HCT116 (cell line): ENCODE measurements around the gene RANBP9. TPM values are rescaled to one million over a fixed set of nuclear protein-coding genes. Genes with fewer than 3 reads are reported as not detected.
A peak's percentile ranks its signal among the peaks of the same experiment; 100 is the strongest.

ENCODE experiments used
- ATAC-seq: fragments of 200-7000 bp; cut with Tn5 transposase; 2 replicates; pipeline ENCODE4 v1.9.1; 2020; ENCODE audit warnings: mild to moderate bottlenecking, moderate library complexity
- BruUV-seq: library from RNA; stranded (reverse); fragments of 400-500 nt; replicated peaks from 2 replicates; lab custom pipeline; 2021; lab: Mats Ljungman, UMichigan
- CTCF ChIA-PET: fragments of 300-600 bp; sonication (Branson Sonifier 250); formaldehyde crosslinking; loops from one replicate; lab custom pipeline; 2021; ENCODE audit warnings: antibody characterized with exemption; lab: Charles Lee
- POLR2A ChIA-PET: fragments of 300-600, 350-600 bp; sonication (Branson Sonifier 250); formaldehyde crosslinking; loops from one replicate; lab custom pipeline; 2021; ENCODE audit warnings: antibody characterized with exemption; lab: Charles Lee
- RAD21 ChIA-PET, 2 experiments: fragments of 300-600 bp; sonication (Branson Sonifier 250); formaldehyde crosslinking; loops; one replicate each; lab custom pipeline; 2023; ENCODE audit warnings: low total read pairs in 2 of 2; ENCODE audit not compliant: uncharacterized antibody in 2 of 2, unreplicated experiment in 2 of 2, low non-redundant PET in 1 of 2; lab: Charles Lee
- DNase-seq: peaks from one replicate; pipeline ENCODE4 v3.0.0-alpha.2; 2010; ENCODE audit warnings: low read depth, low spot score
- H2AFZ ChIP-seq: fragments of 200-600 bp; shearing (Covaris generic), sonication (generic); 2 replicates; pipeline ENCODE4 v1.6.1; 2017; ENCODE audit warnings: low read depth, mixed run types, mixed read lengths, antibody characterized with exemption, low read length; ENCODE audit not compliant: poor library complexity, severe bottlenecking
- H3K27ac ChIP-seq: 2 replicates; pipeline ENCODE4 v1.5.1; 2012; ENCODE audit warnings: low read depth, low read length
- H3K27me3 ChIP-seq: fragments of 200-600 bp; sonication (generic); 2 replicates; pipeline ENCODE4 v1.6.1; 2016; ENCODE audit warnings: mixed run types, low read length, mixed read lengths; ENCODE audit not compliant: insufficient read depth
- H3K36me3 ChIP-seq, 2 experiments: fragments of 200-500 bp in 1 of 2; fragments of 200-600 bp in 1 of 2; sonication (Bioruptor generic) in 1 of 2; sonication (generic) in 1 of 2; 2 replicates each; pipeline versions ENCODE4 v1.5.1 to v1.6.1; 2014 to 2016; ENCODE audit warnings: low read length in 2 of 2, inconsistent platforms in 1 of 2, mixed read lengths in 1 of 2, mixed run types in 1 of 2; ENCODE audit not compliant: insufficient read depth in 2 of 2, control insufficient read depth in 1 of 2
- H3K4me1 ChIP-seq, 2 experiments: fragments of 200-600 bp in 1 of 2; sonication (generic) in 1 of 2; 2 replicates each; pipeline versions ENCODE4 v1.5.1 to v1.6.1; 2012 to 2017; ENCODE audit warnings: low read length in 2 of 2, inconsistent platforms in 1 of 2, mild to moderate bottlenecking in 1 of 2, mixed read lengths in 1 of 2, mixed run types in 1 of 2, moderate library complexity in 1 of 2; ENCODE audit not compliant: insufficient read depth in 2 of 2, control insufficient read depth in 1 of 2
- H3K4me2 ChIP-seq: fragments of 200-600 bp; sonication (generic); 2 replicates; pipeline ENCODE4 v1.6.1; 2017; ENCODE audit warnings: mixed run types, low read length, mixed read lengths
- H3K4me3 ChIP-seq, 2 experiments: fragments of 200-600 bp in 1 of 2; sonication (generic) in 1 of 2; replicated peaks in 1 of 2; 2 replicates each; pipeline ENCODE4 v1.5.1; 2011 to 2016; ENCODE audit warnings: low read length in 2 of 2, control low read depth in 1 of 2, low read depth in 1 of 2, mild to moderate bottlenecking in 1 of 2, mixed read lengths in 1 of 2, mixed run types in 1 of 2
- H3K79me2 ChIP-seq: fragments of 200-600 bp; sonication (generic); 2 replicates; pipeline ENCODE4 v1.6.1; 2017; ENCODE audit warnings: mild to moderate bottlenecking, mixed run types, low read length, moderate library complexity, mixed read lengths; ENCODE audit not compliant: insufficient read depth
- H3K9ac ChIP-seq: fragments of 200-600 bp; sonication (generic); 2 replicates; pipeline ENCODE4 v1.6.1; 2016; ENCODE audit warnings: low read length, mixed read lengths
- H3K9me2 ChIP-seq: fragments of 200-600 bp; sonication (generic), shearing (Covaris generic); 2 replicates; pipeline ENCODE4 v1.6.1; 2017; ENCODE audit warnings: mixed run types, mild to moderate bottlenecking, moderate library complexity; ENCODE audit not compliant: insufficient read depth
- H3K9me3 ChIP-seq, 2 experiments: fragments of 200-500 bp in 1 of 2; fragments of 200-600 bp in 1 of 2; sonication (Bioruptor generic) in 1 of 2; sonication (generic) in 1 of 2; 2 replicates each; pipeline ENCODE4 v1.6.1; 2014 to 2017; ENCODE audit warnings: low read length in 2 of 2, mixed read lengths in 2 of 2, inconsistent platforms in 1 of 2, low read depth in 1 of 2, mild to moderate bottlenecking in 1 of 2, mixed run types in 1 of 2, moderate library complexity in 1 of 2; ENCODE audit not compliant: control insufficient read depth in 1 of 2, insufficient read depth in 1 of 2
- H4K20me1 ChIP-seq: fragments of 200-600 bp; sonication (generic), shearing (Covaris generic); 2 replicates; pipeline ENCODE4 v1.6.1; 2017; ENCODE audit warnings: mixed run types, mild to moderate bottlenecking, moderate library complexity; ENCODE audit not compliant: insufficient read depth
- CBX3 ChIP-seq: IDR thresholded peaks from 2 replicates; pipeline ENCODE4 v1.6.1; 2012; ENCODE audit warnings: low read depth
- EGR1 ChIP-seq: IDR thresholded peaks from 2 replicates; pipeline ENCODE4 v1.6.1; 2012; ENCODE audit warnings: low read depth
- EZH2 ChIP-seq: fragments of 200-600 bp; sonication (generic); IDR thresholded peaks from 2 replicates; pipeline ENCODE4 v1.6.1; 2017; ENCODE audit warnings: antibody characterized with exemption, mixed run types
- SP1 ChIP-seq: IDR thresholded peaks from 2 replicates; pipeline ENCODE4 v1.6.1; 2012; ENCODE audit warnings: low read depth
- SRF ChIP-seq: IDR thresholded peaks from 2 replicates; pipeline ENCODE4 v1.6.1; 2012; ENCODE audit warnings: low read depth
- TCF7L2 ChIP-seq: IDR thresholded peaks from 2 replicates; pipeline ENCODE4 v1.7.0; 2011; ENCODE audit warnings: borderline replicate concordance, inconsistent platforms; ENCODE audit not compliant: insufficient read depth, insufficient read length; ENCODE audit errors: extremely low read depth
- YY1 ChIP-seq: IDR thresholded peaks from 2 replicates; pipeline ENCODE4 v1.6.1; 2011; ENCODE audit warnings: low read length, low read depth, moderate library complexity, mild to moderate bottlenecking; ENCODE audit not compliant: insufficient replicate concordance; ENCODE audit errors: extremely low read depth
- ZFX ChIP-seq: fragments of 450-650 bp; IDR thresholded peaks from 2 replicates; pipeline ENCODE4 v1.6.1; 2017
- intact Hi-C: fragments of 100-400 bp; cut with micrococcal nuclease; formaldehyde crosslinking; loops from 2 replicates; pipeline ENCODE4 v1.10.0; 2022
- total RNA-seq: library from RNA; stranded (reverse); gene quantifications from one replicate; pipeline ENCODE4 v1.2.1, GENCODE V29; 2021; ENCODE audit not compliant: unreplicated experiment
- TF ChIP-seq, protein P1 (sequence below), 3 experiments: fragments of 200-600 bp in 1 of 3; sonication (generic) in 1 of 3; IDR thresholded peaks in 2 of 3; conservative IDR thresholded peaks in 1 of 3; 2 replicates each; pipeline ENCODE4 v1.5.1; 2012 to 2017; ENCODE audit warnings: low read depth in 2 of 3, low read length in 2 of 3, antibody characterized with exemption in 1 of 3, borderline replicate concordance in 1 of 3, control low read depth in 1 of 3, mild to moderate bottlenecking in 1 of 3, mixed read lengths in 1 of 3, mixed run types in 1 of 3, moderate library complexity in 1 of 3; ENCODE audit not compliant: insufficient read depth in 1 of 3
- TF ChIP-seq, protein P2 (sequence below): IDR thresholded peaks from 2 replicates; pipeline ENCODE4 v1.6.1; 2012
- TF ChIP-seq, protein P3 (sequence below): IDR thresholded peaks from 2 replicates; pipeline ENCODE4 v1.6.1; 2012; ENCODE audit warnings: low read depth
- TF ChIP-seq, protein P4 (sequence below): IDR thresholded peaks from 2 replicates; pipeline ENCODE4 v1.6.1; 2012

RANBP9 gene
- total RNA-seq, 1 experiment from 2014 or later = 48.0 TPM

DNA sequence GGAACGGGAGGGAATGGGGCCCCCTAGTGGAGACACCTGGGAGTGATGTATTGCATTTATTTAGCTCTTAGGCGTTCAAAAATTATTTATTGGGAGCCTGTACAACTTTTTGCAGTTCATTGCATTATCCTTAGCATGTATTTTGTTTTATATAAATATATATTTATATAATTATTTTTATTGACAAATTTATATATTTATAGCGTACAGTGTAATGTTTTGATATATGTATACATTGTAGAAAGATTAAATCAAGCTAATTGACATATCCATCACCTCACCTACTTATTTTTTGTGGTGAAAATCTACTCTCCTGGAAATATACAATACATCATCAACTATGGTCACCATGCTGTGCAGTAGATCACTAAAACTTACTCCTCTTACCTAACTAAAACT is 136.3 kb downstream of the RANBP9 start:
- Histone ChIP-seq H3K36me3 (0 out of 4 replicates have a peak, but pooled peaks cover 0 to 4% of the 10 kb centered on the region in 2 experiments), H2AFZ (no peak overlapping the region), H3K4me1 (peaks cover 8 to 21% of the 10 kb centered on the region in 2 experiments), H3K9ac (peak overlapping the region; percentile 94), H3K4me2 (peak overlapping the region; percentile 79), H3K9me3 (no peaks in the 10 kb centered on the region), H3K79me2 (peaks cover 7% of the 10 kb centered on the region; the same call in 1 of the 2 replicates), H4K20me1 (no peaks in the 10 kb centered on the region), H3K4me3 (peak overlapping the region; percentile 68 to 85), H3K27ac (peak overlapping the region; percentile 98), H3K27me3 (no peaks in the 10 kb centered on the region), H3K9me2 (no peaks in the 10 kb centered on the region)
- intact Hi-C loops = loop anchor here (1.0 to 2.0 kb wide), 3 partner anchors 39 to 247 kb away; partner anchors contain the start of genes NOL7 and TBC1D7
- no peak for TF ChIP-seq YY1
- TF ChIP-seq, protein P1, sequence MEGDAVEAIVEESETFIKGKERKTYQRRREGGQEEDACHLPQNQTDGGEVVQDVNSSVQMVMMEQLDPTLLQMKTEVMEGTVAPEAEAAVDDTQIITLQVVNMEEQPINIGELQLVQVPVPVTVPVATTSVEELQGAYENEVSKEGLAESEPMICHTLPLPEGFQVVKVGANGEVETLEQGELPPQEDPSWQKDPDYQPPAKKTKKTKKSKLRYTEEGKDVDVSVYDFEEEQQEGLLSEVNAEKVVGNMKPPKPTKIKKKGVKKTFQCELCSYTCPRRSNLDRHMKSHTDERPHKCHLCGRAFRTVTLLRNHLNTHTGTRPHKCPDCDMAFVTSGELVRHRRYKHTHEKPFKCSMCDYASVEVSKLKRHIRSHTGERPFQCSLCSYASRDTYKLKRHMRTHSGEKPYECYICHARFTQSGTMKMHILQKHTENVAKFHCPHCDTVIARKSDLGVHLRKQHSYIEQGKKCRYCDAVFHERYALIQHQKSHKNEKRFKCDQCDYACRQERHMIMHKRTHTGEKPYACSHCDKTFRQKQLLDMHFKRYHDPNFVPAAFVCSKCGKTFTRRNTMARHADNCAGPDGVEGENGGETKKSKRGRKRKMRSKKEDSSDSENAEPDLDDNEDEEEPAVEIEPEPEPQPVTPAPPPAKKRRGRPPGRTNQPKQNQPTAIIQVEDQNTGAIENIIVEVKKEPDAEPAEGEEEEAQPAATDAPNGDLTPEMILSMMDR (IDR thresholded peaks at IDR 0.05 in 2 of 3, conservative IDR thresholded peaks at IDR 0.05 in 1 of 3; ENCODE audit: borderline replicate concordance in 1 of 3, insufficient read depth in 1 of 3, low read depth in 2 of 3, low read length in 2 of 3) = peak; percentile 62 to 77 (median 74); a peak in 5 of 6 replicates
- TF ChIP-seq CBX3 = peak; percentile 96
- TF ChIP-seq, protein P2, sequence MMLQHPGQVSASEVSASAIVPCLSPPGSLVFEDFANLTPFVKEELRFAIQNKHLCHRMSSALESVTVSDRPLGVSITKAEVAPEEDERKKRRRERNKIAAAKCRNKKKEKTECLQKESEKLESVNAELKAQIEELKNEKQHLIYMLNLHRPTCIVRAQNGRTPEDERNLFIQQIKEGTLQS = no peak
- TF ChIP-seq, protein P3, sequence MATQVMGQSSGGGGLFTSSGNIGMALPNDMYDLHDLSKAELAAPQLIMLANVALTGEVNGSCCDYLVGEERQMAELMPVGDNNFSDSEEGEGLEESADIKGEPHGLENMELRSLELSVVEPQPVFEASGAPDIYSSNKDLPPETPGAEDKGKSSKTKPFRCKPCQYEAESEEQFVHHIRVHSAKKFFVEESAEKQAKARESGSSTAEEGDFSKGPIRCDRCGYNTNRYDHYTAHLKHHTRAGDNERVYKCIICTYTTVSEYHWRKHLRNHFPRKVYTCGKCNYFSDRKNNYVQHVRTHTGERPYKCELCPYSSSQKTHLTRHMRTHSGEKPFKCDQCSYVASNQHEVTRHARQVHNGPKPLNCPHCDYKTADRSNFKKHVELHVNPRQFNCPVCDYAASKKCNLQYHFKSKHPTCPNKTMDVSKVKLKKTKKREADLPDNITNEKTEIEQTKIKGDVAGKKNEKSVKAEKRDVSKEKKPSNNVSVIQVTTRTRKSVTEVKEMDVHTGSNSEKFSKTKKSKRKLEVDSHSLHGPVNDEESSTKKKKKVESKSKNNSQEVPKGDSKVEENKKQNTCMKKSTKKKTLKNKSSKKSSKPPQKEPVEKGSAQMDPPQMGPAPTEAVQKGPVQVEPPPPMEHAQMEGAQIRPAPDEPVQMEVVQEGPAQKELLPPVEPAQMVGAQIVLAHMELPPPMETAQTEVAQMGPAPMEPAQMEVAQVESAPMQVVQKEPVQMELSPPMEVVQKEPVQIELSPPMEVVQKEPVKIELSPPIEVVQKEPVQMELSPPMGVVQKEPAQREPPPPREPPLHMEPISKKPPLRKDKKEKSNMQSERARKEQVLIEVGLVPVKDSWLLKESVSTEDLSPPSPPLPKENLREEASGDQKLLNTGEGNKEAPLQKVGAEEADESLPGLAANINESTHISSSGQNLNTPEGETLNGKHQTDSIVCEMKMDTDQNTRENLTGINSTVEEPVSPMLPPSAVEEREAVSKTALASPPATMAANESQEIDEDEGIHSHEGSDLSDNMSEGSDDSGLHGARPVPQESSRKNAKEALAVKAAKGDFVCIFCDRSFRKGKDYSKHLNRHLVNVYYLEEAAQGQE = no peak
- TF ChIP-seq EZH2 = no peak
- no peak for TF ChIP-seq SP1
- TF ChIP-seq EGR1 = no peak
- TF ChIP-seq SRF = no peak
- TF ChIP-seq, protein P4, sequence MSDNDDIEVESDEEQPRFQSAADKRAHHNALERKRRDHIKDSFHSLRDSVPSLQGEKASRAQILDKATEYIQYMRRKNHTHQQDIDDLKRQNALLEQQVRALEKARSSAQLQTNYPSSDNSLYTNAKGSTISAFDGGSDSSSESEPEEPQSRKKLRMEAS = no peak
- no peak for TF ChIP-seq TCF7L2
- no peak for TF ChIP-seq ZFX
- ChIA-PET CTCF (interaction anchor here (0.5 to 2.4 kb wide), 23 partner anchors 9 to 1480 kb away, joined by 3 to 20 read pairs (median 5); partner anchors contain the start of genes GFOD1, NOL7 and TBC1D7), POLR2A (interaction anchor here (0.8 to 1.8 kb wide), 11 partner anchors 11 to 247 kb away, joined by 3 to 9 read pairs (median 3); partner anchors contain the start of gene TBC1D7), RAD21 (interaction anchor here in 1 of 2 experiments (1.1 to 1.6 kb wide), 2 partner anchors 39 to 240 kb away, joined by 4 read pairs; partner anchors contain the start of gene NOL7)
- ATAC-seq = no peak
- BruUV-seq = no TSS peak
- no peak for DNase-seq
